Left ventricle myocardium inferior (tissue), 1 donor: Measurements from ENCODE around the gene UQCC2. TPM values are rescaled to one million over a fixed set of nuclear protein-coding genes. Genes with fewer than 3 reads are reported as not detected.

ENCODE experiments used
- DNase-seq: peaks from one replicate; pipeline ENCODE4 v3.0.0-alpha.2; 2020
- H3K27ac ChIP-seq: fragments of 200-600 bp; replicated peaks from 2 replicates; pipeline ENCODE4 v1.8.0; 2021
- H3K27me3 ChIP-seq: fragments of 200-600 bp; 2 replicates; pipeline ENCODE4 v1.8.0; 2021; ENCODE audit warnings: low read depth
- H3K36me3 ChIP-seq: fragments of 200-600 bp; 2 replicates; pipeline ENCODE4 v1.8.0; 2021
- H3K4me1 ChIP-seq: fragments of 200-600 bp; 2 replicates; pipeline ENCODE4 v1.8.0; 2021
- H3K4me3 ChIP-seq: fragments of 200-600 bp; 2 replicates; pipeline ENCODE4 v1.8.0; 2021; ENCODE audit warnings: mild to moderate bottlenecking, moderate library complexity
- H3K9me3 ChIP-seq: fragments of 200-600 bp; replicated peaks from 2 replicates; pipeline ENCODE4 v1.8.0; 2021
- intact Hi-C: fragments of 100-400 bp; cut with micrococcal nuclease; formaldehyde crosslinking; loops from one replicate; pipeline ENCODE4 v1.11.0; 2022
- total RNA-seq: library from RNA; stranded (reverse); fragmentation: NEBNext Ultra II Directional; extraction: Animal tissue kit (Norgen Biotek cat#: 25700); gene quantifications from one replicate; pipeline ENCODE4 v1.2.1, GENCODE V29; 2021
- TF ChIP-seq, protein P1 (sequence below): fragments of 200-600 bp; IDR thresholded peaks from 2 replicates; pipeline ENCODE4 v1.8.0; 2021; ENCODE audit warnings: antibody characterized with exemption, mild to moderate bottlenecking, borderline replicate concordance
- donor health status: DM: no; HTN: yes; CAD: no; lungs with severe emphysema.

The UQCC2 gene
- total RNA-seq, 1 donor from 2014 or later = 199 TPM

GRCh38 chr6:33728438-33728837, 16.9 kb upstream of the UQCC2 start:
- DNase-seq = peak; percentile 62
- peak overlapping the region; percentile 87 for H3K27ac ChIP-seq
- H3K4me1 ChIP-seq = peaks cover 85% of the 10 kb centered on the region
- TF ChIP-seq, protein P1, sequence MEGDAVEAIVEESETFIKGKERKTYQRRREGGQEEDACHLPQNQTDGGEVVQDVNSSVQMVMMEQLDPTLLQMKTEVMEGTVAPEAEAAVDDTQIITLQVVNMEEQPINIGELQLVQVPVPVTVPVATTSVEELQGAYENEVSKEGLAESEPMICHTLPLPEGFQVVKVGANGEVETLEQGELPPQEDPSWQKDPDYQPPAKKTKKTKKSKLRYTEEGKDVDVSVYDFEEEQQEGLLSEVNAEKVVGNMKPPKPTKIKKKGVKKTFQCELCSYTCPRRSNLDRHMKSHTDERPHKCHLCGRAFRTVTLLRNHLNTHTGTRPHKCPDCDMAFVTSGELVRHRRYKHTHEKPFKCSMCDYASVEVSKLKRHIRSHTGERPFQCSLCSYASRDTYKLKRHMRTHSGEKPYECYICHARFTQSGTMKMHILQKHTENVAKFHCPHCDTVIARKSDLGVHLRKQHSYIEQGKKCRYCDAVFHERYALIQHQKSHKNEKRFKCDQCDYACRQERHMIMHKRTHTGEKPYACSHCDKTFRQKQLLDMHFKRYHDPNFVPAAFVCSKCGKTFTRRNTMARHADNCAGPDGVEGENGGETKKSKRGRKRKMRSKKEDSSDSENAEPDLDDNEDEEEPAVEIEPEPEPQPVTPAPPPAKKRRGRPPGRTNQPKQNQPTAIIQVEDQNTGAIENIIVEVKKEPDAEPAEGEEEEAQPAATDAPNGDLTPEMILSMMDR = no peak
- intact Hi-C loops = no loop called here
- no peaks in the 10 kb centered on the region for H3K9me3 ChIP-seq
- no peaks in the 10 kb centered on the region for H3K27me3 ChIP-seq
- peaks cover 22% of the 10 kb centered on the region for H3K36me3 ChIP-seq
- no peak overlapping the region for H3K4me3 ChIP-seq

DNA sequence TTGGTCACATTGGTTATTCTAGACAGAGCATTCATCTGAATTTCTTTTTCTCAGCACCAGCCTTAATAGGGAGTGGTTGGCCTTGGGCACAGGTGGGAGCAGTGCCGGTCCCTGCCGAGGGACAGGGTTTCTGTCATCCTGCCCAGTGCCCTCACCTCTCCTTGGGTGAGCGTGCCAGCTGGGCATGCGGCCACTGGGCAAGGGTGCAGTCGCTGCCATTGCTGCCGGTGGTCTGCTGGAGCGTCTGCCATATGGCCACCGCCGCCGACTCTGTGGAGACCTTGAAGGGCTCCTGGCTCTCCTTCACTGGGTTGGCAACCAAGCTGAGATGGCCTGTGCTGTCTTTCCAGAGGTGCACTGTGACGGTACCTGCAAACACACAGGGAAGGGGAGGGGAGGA, 16.4 kb upstream of the UQCC2 start:
- H3K27ac ChIP-seq = peak overlapping the region; percentile 87
- H3K27me3 ChIP-seq = no peaks in the 10 kb centered on the region
- DNase-seq = peak; percentile 60
- intact Hi-C loops = no loop called here
- no peak overlapping the region for H3K4me3 ChIP-seq
- H3K9me3 ChIP-seq = no peaks in the 10 kb centered on the region
- H3K4me1 ChIP-seq = peaks cover 83% of the 10 kb centered on the region
- TF ChIP-seq, protein P1 = no peak
- peaks cover 26% of the 10 kb centered on the region for H3K36me3 ChIP-seq

DNA sequence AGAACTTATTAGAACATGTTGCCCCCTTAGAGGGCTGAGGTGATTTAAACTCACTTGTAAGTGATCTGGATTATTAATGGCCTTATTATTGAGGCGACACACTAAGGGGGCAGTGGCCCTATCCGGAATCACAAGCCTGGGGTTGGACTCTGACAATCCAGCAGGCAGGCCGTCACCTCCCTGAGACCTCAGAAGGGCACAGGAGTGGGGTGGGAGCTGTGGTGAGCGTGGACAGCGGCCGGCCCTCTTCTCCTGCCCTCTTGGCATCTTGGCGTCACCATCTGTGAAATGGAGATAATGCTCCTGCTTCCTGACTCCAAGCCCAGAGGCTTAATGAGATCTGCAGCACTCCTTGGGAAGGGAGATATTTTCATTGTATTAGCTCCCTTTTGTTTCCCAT, 15.6 kb upstream of the UQCC2 start:
- H3K4me1 ChIP-seq = peaks cover 83% of the 10 kb centered on the region
- H3K9me3 ChIP-seq = no peaks in the 10 kb centered on the region
- intact Hi-C loops = no loop called here
- peak overlapping the region; percentile 15 for H3K4me3 ChIP-seq
- peak overlapping the region; percentile 87 for H3K27ac ChIP-seq
- H3K27me3 ChIP-seq = no peaks in the 10 kb centered on the region
- peaks cover 20% of the 10 kb centered on the region for H3K36me3 ChIP-seq
- TF ChIP-seq, protein P1 = no peak
- DNase-seq = no peak

DNA sequence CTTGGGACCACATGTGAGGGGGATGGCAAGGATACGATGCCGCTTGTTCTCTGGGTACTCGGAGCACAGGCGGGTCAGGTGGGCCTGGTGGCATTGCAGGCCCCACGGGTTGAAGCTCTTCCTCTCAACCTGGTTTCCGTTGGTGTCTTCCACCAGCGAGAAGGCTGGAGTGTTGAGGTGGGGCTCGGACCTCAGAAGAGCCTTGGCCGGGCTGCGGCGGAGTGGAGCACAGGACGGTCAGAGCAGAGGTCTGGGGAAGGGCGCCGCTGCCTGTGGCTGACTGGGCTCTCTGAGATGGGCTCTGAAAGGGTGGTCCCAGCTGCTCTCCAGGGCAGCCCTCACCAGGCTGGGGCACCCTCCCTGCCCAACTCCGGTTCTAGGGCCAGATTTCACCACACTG, 15.2 kb upstream of the UQCC2 start:
- intact Hi-C loops = no loop called here
- Histone ChIP-seq H3K9me3 (no peaks in the 10 kb centered on the region), H3K27me3 (no peaks in the 10 kb centered on the region), H3K4me3 (no peak overlapping the region), H3K36me3 (peaks cover 20% of the 10 kb centered on the region), H3K27ac (peak overlapping the region; percentile 87), H3K4me1 (peaks cover 83% of the 10 kb centered on the region)
- no peak for DNase-seq
- TF ChIP-seq, protein P1 = no peak

GRCh38 chr6:33725891-33726673, 14.6 kb upstream of the UQCC2 start:
- Histone ChIP-seq H3K4me1 (peaks cover 78% of the 10 kb centered on the region), H3K36me3 (peaks cover 20% of the 10 kb centered on the region), H3K4me3 (no peak overlapping the region), H3K27me3 (no peaks in the 10 kb centered on the region), H3K9me3 (no peaks in the 10 kb centered on the region), H3K27ac (peak overlapping the region; percentile 87)
- DNase-seq = no peak
- intact Hi-C loops = no loop called here
- TF ChIP-seq, protein P1 = no peak
